Measurements from ENCODE around the gene NOX3.
"Not testable (repeated sequence)": the region's sequence is repeated elsewhere in the genome, so short reads cannot be mapped to it uniquely, and the experiment has no call there.

Gene NOX3, protein sequence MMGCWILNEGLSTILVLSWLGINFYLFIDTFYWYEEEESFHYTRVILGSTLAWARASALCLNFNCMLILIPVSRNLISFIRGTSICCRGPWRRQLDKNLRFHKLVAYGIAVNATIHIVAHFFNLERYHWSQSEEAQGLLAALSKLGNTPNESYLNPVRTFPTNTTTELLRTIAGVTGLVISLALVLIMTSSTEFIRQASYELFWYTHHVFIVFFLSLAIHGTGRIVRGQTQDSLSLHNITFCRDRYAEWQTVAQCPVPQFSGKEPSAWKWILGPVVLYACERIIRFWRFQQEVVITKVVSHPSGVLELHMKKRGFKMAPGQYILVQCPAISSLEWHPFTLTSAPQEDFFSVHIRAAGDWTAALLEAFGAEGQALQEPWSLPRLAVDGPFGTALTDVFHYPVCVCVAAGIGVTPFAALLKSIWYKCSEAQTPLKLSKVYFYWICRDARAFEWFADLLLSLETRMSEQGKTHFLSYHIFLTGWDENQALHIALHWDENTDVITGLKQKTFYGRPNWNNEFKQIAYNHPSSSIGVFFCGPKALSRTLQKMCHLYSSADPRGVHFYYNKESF

GRCh38 chr6:155455766-155456165 is at the start of gene NOX3:
Gene NOX3, minus strand, starts transcription at chr6:155455839. Its CDS starts 39 bp downstream, at chr6:155455800.
- DNase-seq: no peak

GRCh38 chr6:155504848-155505607 is 49.4 kb upstream of the NOX3 start:
- no peak for DNase-seq

GRCh38 chr6:155502393-155502792 is 46.8 kb upstream of the NOX3 start:
- DNase-seq: no peak

DNA sequence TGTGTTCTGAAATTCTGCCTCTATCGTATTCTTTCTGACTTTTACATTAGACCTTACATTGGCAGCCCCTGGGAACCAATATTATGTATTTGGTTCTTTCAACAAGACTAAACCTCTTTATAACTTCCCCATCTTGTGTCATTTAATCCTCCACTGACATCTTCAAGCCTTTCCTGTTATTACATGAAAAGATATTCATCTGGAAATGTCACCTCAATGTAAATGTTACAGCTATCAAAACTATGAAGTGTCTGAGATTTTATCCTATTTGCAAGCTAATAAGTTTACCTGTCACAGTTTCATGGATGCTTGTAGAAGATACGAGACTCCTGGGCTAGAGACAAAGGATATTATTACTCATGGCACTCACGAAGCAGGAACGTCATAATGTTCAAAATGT is 43.9 kb upstream of the NOX3 start:
- DNase-seq: no peak

DNA sequence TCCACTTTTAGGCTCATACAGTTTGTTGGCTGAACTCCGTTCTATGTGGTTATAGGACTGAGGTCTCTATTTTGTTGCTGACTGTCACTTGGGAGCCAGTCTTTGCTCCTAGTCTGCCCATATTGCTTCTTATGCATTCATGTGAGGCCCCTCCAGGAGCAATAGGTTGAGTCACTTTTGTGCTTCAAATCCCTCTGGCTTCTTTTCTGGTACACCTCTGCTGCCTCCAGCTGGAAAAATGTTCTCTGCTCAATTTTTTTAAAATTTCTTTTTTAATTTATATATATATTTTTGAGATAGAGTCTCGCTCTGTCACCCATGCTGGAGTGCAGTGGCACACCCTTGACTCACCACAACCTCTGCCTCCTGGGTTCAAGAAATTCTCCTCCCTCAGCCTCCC is 42.7 kb upstream of the NOX3 start:
- no peak for DNase-seq

GRCh38 chr6:155497273-155497672 is 41.6 kb upstream of the NOX3 start:
- DNase-seq: no peak

GRCh38 chr6:155495011-155495768 is 39.6 kb upstream of the NOX3 start:
- DNase-seq: peak; percentile 72

DNA sequence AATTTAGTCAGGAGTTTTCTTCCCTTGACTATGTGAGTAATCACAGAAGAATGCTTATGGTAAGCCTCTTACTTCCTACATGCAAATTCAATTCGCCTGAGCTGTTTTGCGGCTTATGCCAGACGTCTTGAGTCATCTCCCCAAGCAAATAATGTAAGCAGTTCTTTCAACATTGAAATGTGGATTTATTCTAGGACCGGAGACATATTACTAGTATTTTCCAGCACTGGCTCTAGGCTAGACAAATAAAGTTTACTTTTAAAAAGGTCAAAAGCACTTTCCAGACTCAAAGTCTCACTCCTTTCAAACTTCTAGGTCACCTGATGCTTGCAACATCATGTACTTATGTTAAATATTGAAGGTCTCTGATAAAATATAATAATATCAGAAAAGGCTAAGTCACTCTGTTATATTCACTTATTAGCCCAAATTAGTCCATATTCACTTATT is 38.1 kb upstream of the NOX3 start:
- no peak for DNase-seq

GRCh38 chr6:155493026-155493693 is 37.5 kb upstream of the NOX3 start:
- no peak for DNase-seq

- DNase-seq: no peak
Measured at GRCh38 chr6:155492061-155492735, 36.6 kb upstream of the NOX3 start.

DNA sequence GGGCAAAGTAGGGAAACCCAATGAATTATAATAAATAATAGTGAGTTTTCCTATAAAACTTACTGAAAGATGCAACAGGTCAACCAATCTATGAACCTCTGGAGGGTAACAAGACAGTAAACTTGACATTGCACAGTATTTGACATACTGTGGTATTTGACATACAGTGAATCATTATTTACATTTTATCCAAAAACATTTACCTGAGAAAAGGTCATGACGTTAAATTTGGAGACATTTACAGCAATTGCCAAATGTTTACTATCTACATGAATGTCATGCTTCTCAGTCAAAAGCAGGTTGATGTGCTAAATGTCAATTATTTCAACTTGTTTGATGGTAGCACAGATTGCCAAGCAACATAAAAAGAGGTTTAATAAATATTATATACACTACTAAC is 35.8 kb upstream of the NOX3 start:
- no peak for DNase-seq

GRCh38 chr6:155488197-155488596 is 32.6 kb upstream of the NOX3 start:
- not testable (repeated sequence) for DNase-seq

- no peak for DNase-seq
Measured at GRCh38 chr6:155487371-155488130, 31.9 kb upstream of the NOX3 start.

GRCh38 chr6:155486721-155487294 is 31.2 kb upstream of the NOX3 start:
- no peak for DNase-seq

- no peak for DNase-seq
Measured at GRCh38 chr6:155485756-155486155, 30.1 kb upstream of the NOX3 start.

- DNase-seq: no peak
Measured at GRCh38 chr6:155483858-155484257, 28.2 kb upstream of the NOX3 start.

GRCh38 chr6:155481215-155481614 is 25.6 kb upstream of the NOX3 start:
- DNase-seq: no peak

GRCh38 chr6:155473741-155474140 is 18.1 kb upstream of the NOX3 start:
- DNase-seq: no peak

- no peak for DNase-seq
Measured at GRCh38 chr6:155472886-155473285, 17.2 kb upstream of the NOX3 start.

DNA sequence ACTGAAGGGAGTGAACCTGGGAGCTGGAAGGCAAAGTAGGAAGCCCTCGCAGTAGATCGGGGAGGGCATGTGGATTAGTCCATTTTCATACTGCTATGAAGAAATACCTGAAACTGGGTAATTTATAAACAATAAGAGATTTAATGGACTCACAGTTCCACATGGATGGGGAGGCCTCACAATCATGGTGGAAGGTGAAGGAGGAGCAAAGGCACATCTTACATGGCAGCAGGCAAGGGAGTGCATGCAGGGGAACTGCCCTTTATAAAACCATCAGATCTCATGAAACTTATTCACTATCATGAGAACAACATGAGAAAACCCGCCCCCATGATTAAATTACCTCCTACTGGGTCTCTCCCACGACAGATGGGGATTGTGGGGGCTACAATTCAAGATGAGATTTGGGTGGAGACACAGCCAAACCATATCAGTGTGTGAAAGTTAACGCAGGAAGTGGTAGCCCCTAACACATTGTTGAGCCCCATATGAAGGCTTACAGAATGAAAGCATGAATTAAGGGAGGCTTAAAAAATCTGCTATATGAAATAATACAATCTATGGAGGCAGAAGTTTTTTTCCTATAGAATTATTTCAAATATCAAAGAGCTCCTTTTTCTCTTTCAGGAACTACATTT is 15.5 kb upstream of the NOX3 start:
- DNase-seq: not testable (repeated sequence)

Data from NCI-H1092 treated with DMSO at 0.1 percent for 48 hours (cell line).